HEK293 (cell line): ENCODE data around the gene YDJC.
A peak's percentile ranks its signal among the peaks of the same experiment; 100 is the strongest.

Experiments
- CTCF ChIA-PET: fragments of 350-600 bp; formaldehyde crosslinking; extraction: SDS; loops from one replicate; lab custom pipeline; 2021; ENCODE audit warnings: antibody characterized with exemption; lab: Yijun Ruan, JAX
- POLR2A ChIA-PET: fragments of 300-600 bp; formaldehyde crosslinking; extraction: SDS; loops from one replicate; lab custom pipeline; 2020; ENCODE audit warnings: antibody characterized with exemption, inconsistent platforms; lab: Yijun Ruan, JAX
- H3K27ac ChIP-seq: fragments of 200-500 bp; sonication (Bioruptor generic); 2 replicates; pipeline ENCODE4 v1.5.1; 2014; ENCODE audit warnings: low read depth, low read length, control low read depth, inconsistent platforms; ENCODE audit errors: extremely low read depth
- H3K36me3 ChIP-seq, 2 experiments: fragments of 200-500 bp in 1 of 2; sonication (Bioruptor generic) in 1 of 2; 1 replicate in 1 of 2; 2 replicates in 1 of 2; pipeline ENCODE4 v1.5.1; 2014 to 2017; ENCODE audit warnings: inconsistent platforms in 2 of 2, low read length in 2 of 2; ENCODE audit not compliant: control insufficient read depth in 2 of 2, insufficient read depth in 1 of 2
- H3K4me1 ChIP-seq: fragments of 200-500 bp; sonication (Bioruptor generic); 2 replicates; pipeline ENCODE4 v1.5.1; 2014; ENCODE audit warnings: mild to moderate bottlenecking, low read length, inconsistent platforms; ENCODE audit not compliant: control insufficient read depth, insufficient read depth
- H3K4me3 ChIP-seq: 2 replicates; pipeline ENCODE4 v1.5.1; 2011; ENCODE audit warnings: low read depth, mild to moderate bottlenecking, control low read depth, low read length, moderate library complexity
- H3K9me3 ChIP-seq: fragments of 200-500 bp; sonication (Bioruptor generic); 2 replicates; pipeline ENCODE4 v1.5.1; 2014; ENCODE audit warnings: low read depth, low read length, inconsistent platforms; ENCODE audit not compliant: control insufficient read depth, insufficient read depth
- KLF7 ChIP-seq: fragments of 450-650 bp; formaldehyde crosslinking; IDR thresholded peaks from 2 replicates; pipeline ENCODE4 v1.5.1; 2016; ENCODE audit warnings: missing biosample characterization, missing genetic modification characterization, borderline replicate concordance
- MZF1 ChIP-seq: fragments of 450-650 bp; formaldehyde crosslinking; IDR thresholded peaks from 2 replicates; pipeline ENCODE4 v1.5.1; 2017; ENCODE audit warnings: missing biosample characterization, missing genetic modification characterization, borderline replicate concordance
- SP3 ChIP-seq: fragments of 450-650 bp; formaldehyde crosslinking; IDR thresholded peaks from 2 replicates; pipeline ENCODE4 v1.5.1; 2016; ENCODE audit warnings: missing biosample characterization, missing genetic modification characterization
- WT1 ChIP-seq: fragments of 450-650 bp; formaldehyde crosslinking; IDR thresholded peaks from 2 replicates; pipeline ENCODE4 v1.5.1; 2016; ENCODE audit warnings: missing biosample characterization, missing genetic modification characterization
- ZBTB17 ChIP-seq: fragments of 450-650 bp; formaldehyde crosslinking; IDR thresholded peaks from 2 replicates; pipeline ENCODE4 v1.5.1; 2016; ENCODE audit warnings: missing biosample characterization, missing genetic modification characterization
- ZBTB8A ChIP-seq: fragments of 450-650 bp; formaldehyde crosslinking; IDR thresholded peaks from 2 replicates; pipeline ENCODE4 v1.5.1; 2016; ENCODE audit warnings: missing biosample characterization, missing genetic modification characterization
- ZFHX2 ChIP-seq: fragments of 450-650 bp; formaldehyde crosslinking; conservative IDR thresholded peaks from 2 replicates; pipeline ENCODE4 v1.5.1; 2016; ENCODE audit warnings: missing biosample characterization, missing genetic modification characterization
- ZFP69B ChIP-seq: fragments of 450-650 bp; formaldehyde crosslinking; IDR thresholded peaks from 2 replicates; pipeline ENCODE4 v1.5.1; 2016; ENCODE audit warnings: missing biosample characterization, missing genetic modification characterization
- ZNF292 ChIP-seq: fragments of 450-650 bp; formaldehyde crosslinking; IDR thresholded peaks from 2 replicates; pipeline ENCODE4 v1.5.1; 2016; ENCODE audit warnings: low read depth, missing biosample characterization, missing genetic modification characterization, borderline replicate concordance
- ZNF404 ChIP-seq: fragments of 450-650 bp; formaldehyde crosslinking; IDR thresholded peaks from 2 replicates; pipeline ENCODE4 v1.5.1; 2017; ENCODE audit warnings: missing biosample characterization, missing genetic modification characterization
- ZNF501 ChIP-seq: fragments of 450-650 bp; formaldehyde crosslinking; IDR thresholded peaks from 2 replicates; pipeline ENCODE4 v1.5.1; 2016; ENCODE audit warnings: missing biosample characterization, missing genetic modification characterization
- ZNF514 ChIP-seq: fragments of 450-650 bp; formaldehyde crosslinking; IDR thresholded peaks from 2 replicates; pipeline ENCODE4 v1.5.1; 2016; ENCODE audit warnings: missing biosample characterization, missing genetic modification characterization
- ZNF544 ChIP-seq: fragments of 450-650 bp; formaldehyde crosslinking; IDR thresholded peaks from 2 replicates; pipeline ENCODE4 v1.5.0; 2017; ENCODE audit warnings: missing biosample characterization, missing genetic modification characterization
- ZNF596 ChIP-seq: fragments of 450-650 bp; IDR thresholded peaks from 2 replicates; pipeline ENCODE4 v1.5.0; 2018; ENCODE audit warnings: missing biosample characterization, mild to moderate bottlenecking, missing genetic modification characterization, moderate library complexity
- ZNF600 ChIP-seq: fragments of 450-650 bp; formaldehyde crosslinking; IDR thresholded peaks from 2 replicates; pipeline ENCODE4 v1.5.1; 2016; ENCODE audit warnings: missing biosample characterization, missing genetic modification characterization
- ZNF76 ChIP-seq: fragments of 450-650 bp; formaldehyde crosslinking; IDR thresholded peaks from 2 replicates; pipeline ENCODE4; 2016; ENCODE audit warnings: low read depth, missing biosample characterization, missing genetic modification characterization, borderline replicate concordance
- ZNF776 ChIP-seq: fragments of 450-650 bp; formaldehyde crosslinking; IDR thresholded peaks from 2 replicates; pipeline ENCODE4 v1.5.0; 2017; ENCODE audit warnings: missing biosample characterization, missing genetic modification characterization, borderline replicate concordance
- TF ChIP-seq, protein P1 (sequence below): fragments of 450-650 bp; formaldehyde crosslinking; IDR thresholded peaks from 2 replicates; pipeline ENCODE4 v1.5.1; 2016; ENCODE audit warnings: missing biosample characterization, missing genetic modification characterization
- TF ChIP-seq, protein P2 (sequence below): fragments of 450-650 bp; IDR thresholded peaks from 2 replicates; pipeline ENCODE4 v1.5.1; 2018; ENCODE audit warnings: missing biosample characterization, mild to moderate bottlenecking, missing genetic modification characterization
- TF ChIP-seq, protein P3 (sequence below): fragments of 450-650 bp; formaldehyde crosslinking; IDR thresholded peaks from 2 replicates; pipeline ENCODE4 v1.5.1; 2016; ENCODE audit warnings: missing biosample characterization, missing genetic modification characterization
- TF ChIP-seq, protein P4 (sequence below): fragments of 450-650 bp; formaldehyde crosslinking; IDR thresholded peaks from 2 replicates; pipeline ENCODE4 v1.5.1; 2016; ENCODE audit warnings: missing biosample characterization, missing genetic modification characterization
- TF ChIP-seq, protein P5 (sequence below): fragments of 450-650 bp; formaldehyde crosslinking; conservative IDR thresholded peaks from 2 replicates; pipeline ENCODE4 v1.5.1; 2016; ENCODE audit warnings: low read depth, missing biosample characterization, missing genetic modification characterization

The YDJC gene, protein sequence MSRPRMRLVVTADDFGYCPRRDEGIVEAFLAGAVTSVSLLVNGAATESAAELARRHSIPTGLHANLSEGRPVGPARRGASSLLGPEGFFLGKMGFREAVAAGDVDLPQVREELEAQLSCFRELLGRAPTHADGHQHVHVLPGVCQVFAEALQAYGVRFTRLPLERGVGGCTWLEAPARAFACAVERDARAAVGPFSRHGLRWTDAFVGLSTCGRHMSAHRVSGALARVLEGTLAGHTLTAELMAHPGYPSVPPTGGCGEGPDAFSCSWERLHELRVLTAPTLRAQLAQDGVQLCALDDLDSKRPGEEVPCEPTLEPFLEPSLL

DNA sequence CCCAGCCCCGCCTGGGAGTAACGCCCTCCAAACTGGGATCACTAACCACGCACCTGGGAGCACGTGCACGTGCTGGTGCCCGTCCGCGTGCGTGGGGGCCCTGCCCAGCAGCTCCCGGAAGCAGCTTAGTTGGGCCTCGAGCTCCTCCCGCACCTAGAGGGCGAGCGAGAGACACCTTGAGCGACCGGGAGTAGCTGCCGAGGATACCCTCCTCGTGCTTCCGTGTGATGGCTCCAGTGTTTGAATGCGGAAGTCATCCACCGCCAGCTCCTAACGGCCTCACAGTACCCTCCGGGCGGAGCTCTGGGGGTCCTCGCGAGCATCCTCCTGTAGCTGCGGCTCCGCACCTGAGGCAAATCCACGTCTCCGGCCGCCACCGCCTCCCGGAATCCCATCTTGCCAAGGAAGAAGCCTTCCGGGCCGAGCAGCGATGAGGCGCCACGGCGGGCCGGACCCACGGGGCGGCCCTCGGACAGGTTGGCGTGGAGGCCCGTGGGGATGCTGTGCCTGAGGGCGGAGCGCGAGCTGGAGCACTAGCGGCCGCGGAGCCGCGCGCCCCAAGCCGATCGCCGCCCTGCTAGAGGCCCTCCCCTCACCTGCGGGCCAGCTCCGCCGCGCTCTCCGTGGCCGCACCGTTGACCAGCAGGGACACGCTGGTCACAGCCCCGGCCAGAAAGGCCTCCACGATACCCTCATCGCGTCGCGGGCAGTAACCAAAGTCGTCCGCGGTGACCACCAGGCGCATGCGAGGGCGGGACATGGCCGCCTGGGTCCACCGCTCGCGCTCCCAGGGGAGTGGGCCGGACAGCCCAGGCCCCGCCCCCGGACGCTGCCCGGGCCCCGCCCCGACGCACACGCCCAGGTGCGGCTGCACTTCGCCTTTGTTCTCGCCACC is at the start of gene YDJC:
TSS of gene YDJC (minus strand) at position 768 of the 895 bp plus-strand sequence. CDS start at position 760, 8 bp downstream.
- peak within 1 kb of the TSS; percentile 76 for H3K27ac ChIP-seq
- no peaks in the 10 kb centered on the region for H3K4me1 ChIP-seq
- ChIA-PET POLR2A (interaction anchor here (0.7 to 2.2 kb wide), 10 partner anchors 9 to 61 kb away, joined by 3 to 50 read pairs (median 6); partner anchors contain the start of gene SDF2L1), CTCF (interaction anchor here (0.5 to 5.1 kb wide), 21 partner anchors 9 to 178 kb away, joined by 3 to 109 read pairs (median 4); partner anchors contain the start of gene SDF2L1)
- peaks cover 0 to 37% of the 10 kb centered on the region in 2 experiments; a peak in 1 of 3 replicates for H3K36me3 ChIP-seq
- no peaks in the 10 kb centered on the region for H3K9me3 ChIP-seq
- peak within 1 kb of the TSS; percentile 87 for H3K4me3 ChIP-seq
- peak; percentile 26; the same call in 1 of the 2 replicates for TF ChIP-seq ZNF501 (tag by site-specific recombination)
- TF ChIP-seq, protein P1, sequence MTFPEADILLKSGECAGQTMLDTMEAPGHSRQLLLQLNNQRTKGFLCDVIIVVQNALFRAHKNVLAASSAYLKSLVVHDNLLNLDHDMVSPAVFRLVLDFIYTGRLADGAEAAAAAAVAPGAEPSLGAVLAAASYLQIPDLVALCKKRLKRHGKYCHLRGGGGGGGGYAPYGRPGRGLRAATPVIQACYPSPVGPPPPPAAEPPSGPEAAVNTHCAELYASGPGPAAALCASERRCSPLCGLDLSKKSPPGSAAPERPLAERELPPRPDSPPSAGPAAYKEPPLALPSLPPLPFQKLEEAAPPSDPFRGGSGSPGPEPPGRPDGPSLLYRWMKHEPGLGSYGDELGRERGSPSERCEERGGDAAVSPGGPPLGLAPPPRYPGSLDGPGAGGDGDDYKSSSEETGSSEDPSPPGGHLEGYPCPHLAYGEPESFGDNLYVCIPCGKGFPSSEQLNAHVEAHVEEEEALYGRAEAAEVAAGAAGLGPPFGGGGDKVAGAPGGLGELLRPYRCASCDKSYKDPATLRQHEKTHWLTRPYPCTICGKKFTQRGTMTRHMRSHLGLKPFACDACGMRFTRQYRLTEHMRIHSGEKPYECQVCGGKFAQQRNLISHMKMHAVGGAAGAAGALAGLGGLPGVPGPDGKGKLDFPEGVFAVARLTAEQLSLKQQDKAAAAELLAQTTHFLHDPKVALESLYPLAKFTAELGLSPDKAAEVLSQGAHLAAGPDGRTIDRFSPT (tag by site-specific recombination): peak; percentile 87
- TF ChIP-seq ZFP69B (tag by site-specific recombination): peak; percentile 97
- peak; percentile 91 for TF ChIP-seq SP3 (tag by site-specific recombination)
- peak; percentile 32; the same call in 1 of the 2 replicates for TF ChIP-seq WT1 (tag by site-specific recombination)
- TF ChIP-seq MZF1 (tag by site-specific recombination): no peak; the same call in 1 of the 2 replicates
- TF ChIP-seq ZNF404 (tag by site-specific recombination): no peak
- no peak; the same call in 1 of the 2 replicates for TF ChIP-seq ZNF292 (tag by site-specific recombination)
- peak; percentile 58; the same call in 1 of the 2 replicates for TF ChIP-seq KLF7 (tag by site-specific recombination)
- TF ChIP-seq, protein P2, sequence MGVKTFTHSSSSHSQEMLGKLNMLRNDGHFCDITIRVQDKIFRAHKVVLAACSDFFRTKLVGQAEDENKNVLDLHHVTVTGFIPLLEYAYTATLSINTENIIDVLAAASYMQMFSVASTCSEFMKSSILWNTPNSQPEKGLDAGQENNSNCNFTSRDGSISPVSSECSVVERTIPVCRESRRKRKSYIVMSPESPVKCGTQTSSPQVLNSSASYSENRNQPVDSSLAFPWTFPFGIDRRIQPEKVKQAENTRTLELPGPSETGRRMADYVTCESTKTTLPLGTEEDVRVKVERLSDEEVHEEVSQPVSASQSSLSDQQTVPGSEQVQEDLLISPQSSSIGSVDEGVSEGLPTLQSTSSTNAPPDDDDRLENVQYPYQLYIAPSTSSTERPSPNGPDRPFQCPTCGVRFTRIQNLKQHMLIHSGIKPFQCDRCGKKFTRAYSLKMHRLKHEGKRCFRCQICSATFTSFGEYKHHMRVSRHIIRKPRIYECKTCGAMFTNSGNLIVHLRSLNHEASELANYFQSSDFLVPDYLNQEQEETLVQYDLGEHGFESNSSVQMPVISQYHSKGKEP (tag by site-specific recombination): no peak
- TF ChIP-seq ZNF544: no peak
- TF ChIP-seq, protein P3, sequence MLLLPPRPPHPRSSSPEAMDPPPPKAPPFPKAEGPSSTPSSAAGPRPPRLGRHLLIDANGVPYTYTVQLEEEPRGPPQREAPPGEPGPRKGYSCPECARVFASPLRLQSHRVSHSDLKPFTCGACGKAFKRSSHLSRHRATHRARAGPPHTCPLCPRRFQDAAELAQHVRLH (tag by site-specific recombination): peak; percentile 90
- TF ChIP-seq ZBTB8A (tag by site-specific recombination): peak; percentile 72
- peak; percentile 56 for TF ChIP-seq ZNF600 (tag by site-specific recombination)
- TF ChIP-seq, protein P4, sequence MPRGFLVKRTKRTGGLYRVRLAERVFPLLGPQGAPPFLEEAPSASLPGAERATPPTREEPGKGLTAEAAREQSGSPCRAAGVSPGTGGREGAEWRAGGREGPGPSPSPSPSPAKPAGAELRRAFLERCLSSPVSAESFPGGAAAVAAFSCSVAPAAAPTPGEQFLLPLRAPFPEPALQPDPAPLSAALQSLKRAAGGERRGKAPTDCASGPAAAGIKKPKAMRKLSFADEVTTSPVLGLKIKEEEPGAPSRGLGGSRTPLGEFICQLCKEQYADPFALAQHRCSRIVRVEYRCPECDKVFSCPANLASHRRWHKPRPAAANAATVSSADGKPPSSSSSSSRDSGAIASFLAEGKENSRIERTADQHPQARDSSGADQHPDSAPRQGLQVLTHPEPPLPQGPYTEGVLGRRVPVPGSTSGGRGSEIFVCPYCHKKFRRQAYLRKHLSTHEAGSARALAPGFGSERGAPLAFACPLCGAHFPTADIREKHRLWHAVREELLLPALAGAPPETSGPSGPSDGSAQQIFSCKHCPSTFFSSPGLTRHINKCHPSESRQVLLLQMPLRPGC (tag by site-specific recombination): peak; percentile 53
- no peak for TF ChIP-seq ZNF514 (tag by site-specific recombination)
- TF ChIP-seq ZBTB17: peak; percentile 92
- no peak for TF ChIP-seq ZNF596
- TF ChIP-seq, protein P5, sequence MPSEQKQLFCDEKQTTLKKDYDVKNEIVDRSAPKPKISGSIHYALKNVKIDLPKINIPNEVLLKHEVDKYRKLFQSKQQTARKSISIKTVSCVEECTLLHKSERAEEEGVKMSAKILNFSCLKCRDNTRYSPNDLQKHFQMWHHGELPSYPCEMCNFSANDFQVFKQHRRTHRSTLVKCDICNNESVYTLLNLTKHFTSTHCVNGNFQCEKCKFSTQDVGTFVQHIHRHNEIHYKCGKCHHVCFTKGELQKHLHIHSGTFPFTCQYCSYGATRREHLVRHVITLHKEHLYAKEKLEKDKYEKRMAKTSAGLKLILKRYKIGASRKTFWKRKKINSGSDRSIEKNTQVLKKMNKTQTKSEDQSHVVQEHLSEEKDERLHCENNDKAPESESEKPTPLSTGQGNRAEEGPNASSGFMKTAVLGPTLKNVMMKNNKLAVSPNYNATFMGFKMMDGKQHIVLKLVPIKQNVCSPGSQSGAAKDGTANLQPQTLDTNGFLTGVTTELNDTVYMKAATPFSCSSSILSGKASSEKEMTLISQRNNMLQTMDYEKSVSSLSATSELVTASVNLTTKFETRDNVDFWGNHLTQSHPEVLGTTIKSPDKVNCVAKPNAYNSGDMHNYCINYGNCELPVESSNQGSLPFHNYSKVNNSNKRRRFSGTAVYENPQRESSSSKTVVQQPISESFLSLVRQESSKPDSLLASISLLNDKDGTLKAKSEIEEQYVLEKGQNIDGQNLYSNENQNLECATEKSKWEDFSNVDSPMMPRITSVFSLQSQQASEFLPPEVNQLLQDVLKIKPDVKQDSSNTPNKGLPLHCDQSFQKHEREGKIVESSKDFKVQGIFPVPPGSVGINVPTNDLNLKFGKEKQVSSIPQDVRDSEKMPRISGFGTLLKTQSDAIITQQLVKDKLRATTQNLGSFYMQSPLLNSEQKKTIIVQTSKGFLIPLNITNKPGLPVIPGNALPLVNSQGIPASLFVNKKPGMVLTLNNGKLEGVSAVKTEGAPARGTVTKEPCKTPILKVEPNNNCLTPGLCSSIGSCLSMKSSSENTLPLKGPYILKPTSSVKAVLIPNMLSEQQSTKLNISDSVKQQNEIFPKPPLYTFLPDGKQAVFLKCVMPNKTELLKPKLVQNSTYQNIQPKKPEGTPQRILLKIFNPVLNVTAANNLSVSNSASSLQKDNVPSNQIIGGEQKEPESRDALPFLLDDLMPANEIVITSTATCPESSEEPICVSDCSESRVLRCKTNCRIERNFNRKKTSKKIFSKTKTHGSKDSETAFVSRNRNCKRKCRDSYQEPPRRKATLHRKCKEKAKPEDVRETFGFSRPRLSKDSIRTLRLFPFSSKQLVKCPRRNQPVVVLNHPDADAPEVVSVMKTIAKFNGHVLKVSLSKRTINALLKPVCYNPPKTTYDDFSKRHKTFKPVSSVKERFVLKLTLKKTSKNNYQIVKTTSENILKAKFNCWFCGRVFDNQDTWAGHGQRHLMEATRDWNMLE (tag by site-specific recombination): 0 out of 2 replicates have a peak, but pooled peaks have one; percentile 40
- peak; percentile 86 for TF ChIP-seq ZFHX2 (tag by site-specific recombination)
- TF ChIP-seq ZNF76: peak; percentile 44; the same call in 1 of the 2 replicates
- no peak for TF ChIP-seq ZNF776 (tag by site-specific recombination)
